ENCODE results near the gene EIF5B.
"Not testable (repeated sequence)": the region's sequence is repeated elsewhere in the genome, so short reads cannot be mapped to it uniquely, and the experiment has no call there.

Gene EIF5B

DNA sequence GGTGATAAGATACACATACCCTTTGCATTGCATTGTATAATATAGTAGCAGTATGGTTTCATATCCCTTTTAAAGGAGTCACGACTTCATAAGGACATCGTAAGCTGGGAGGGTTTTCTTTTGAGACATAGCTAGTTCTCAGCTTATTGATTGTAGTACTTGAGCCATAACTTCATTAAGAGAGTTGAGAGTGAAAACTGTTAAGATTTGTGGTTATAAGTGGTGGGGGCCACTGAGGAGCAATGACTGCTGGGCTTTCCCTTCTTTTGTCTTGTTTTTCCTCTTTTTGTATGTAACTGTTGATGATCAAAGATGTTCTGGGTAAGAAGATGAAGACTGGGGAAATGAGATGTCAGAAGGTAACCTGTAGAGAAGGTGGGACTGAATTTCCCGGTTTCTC lies 11.0 kb downstream of the EIF5B start:
- TF ChIP-seq POLR2AphosphoS5 (IDR thresholded peaks at IDR 0.05; ENCODE audit: low read depth) (no peak), SPI1 (IDR thresholded peaks at IDR 0.05; ENCODE audit: borderline replicate concordance, low read depth) (no peak), GABPA (IDR thresholded peaks at IDR 0.05; ENCODE audit: low read depth) (no peak)
- TF ChIP-seq, protein P1, sequence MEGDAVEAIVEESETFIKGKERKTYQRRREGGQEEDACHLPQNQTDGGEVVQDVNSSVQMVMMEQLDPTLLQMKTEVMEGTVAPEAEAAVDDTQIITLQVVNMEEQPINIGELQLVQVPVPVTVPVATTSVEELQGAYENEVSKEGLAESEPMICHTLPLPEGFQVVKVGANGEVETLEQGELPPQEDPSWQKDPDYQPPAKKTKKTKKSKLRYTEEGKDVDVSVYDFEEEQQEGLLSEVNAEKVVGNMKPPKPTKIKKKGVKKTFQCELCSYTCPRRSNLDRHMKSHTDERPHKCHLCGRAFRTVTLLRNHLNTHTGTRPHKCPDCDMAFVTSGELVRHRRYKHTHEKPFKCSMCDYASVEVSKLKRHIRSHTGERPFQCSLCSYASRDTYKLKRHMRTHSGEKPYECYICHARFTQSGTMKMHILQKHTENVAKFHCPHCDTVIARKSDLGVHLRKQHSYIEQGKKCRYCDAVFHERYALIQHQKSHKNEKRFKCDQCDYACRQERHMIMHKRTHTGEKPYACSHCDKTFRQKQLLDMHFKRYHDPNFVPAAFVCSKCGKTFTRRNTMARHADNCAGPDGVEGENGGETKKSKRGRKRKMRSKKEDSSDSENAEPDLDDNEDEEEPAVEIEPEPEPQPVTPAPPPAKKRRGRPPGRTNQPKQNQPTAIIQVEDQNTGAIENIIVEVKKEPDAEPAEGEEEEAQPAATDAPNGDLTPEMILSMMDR (IDR thresholded peaks at IDR 0.05; ENCODE audit: insufficient read depth, low read length): no peak
- TF ChIP-seq, protein P2, sequence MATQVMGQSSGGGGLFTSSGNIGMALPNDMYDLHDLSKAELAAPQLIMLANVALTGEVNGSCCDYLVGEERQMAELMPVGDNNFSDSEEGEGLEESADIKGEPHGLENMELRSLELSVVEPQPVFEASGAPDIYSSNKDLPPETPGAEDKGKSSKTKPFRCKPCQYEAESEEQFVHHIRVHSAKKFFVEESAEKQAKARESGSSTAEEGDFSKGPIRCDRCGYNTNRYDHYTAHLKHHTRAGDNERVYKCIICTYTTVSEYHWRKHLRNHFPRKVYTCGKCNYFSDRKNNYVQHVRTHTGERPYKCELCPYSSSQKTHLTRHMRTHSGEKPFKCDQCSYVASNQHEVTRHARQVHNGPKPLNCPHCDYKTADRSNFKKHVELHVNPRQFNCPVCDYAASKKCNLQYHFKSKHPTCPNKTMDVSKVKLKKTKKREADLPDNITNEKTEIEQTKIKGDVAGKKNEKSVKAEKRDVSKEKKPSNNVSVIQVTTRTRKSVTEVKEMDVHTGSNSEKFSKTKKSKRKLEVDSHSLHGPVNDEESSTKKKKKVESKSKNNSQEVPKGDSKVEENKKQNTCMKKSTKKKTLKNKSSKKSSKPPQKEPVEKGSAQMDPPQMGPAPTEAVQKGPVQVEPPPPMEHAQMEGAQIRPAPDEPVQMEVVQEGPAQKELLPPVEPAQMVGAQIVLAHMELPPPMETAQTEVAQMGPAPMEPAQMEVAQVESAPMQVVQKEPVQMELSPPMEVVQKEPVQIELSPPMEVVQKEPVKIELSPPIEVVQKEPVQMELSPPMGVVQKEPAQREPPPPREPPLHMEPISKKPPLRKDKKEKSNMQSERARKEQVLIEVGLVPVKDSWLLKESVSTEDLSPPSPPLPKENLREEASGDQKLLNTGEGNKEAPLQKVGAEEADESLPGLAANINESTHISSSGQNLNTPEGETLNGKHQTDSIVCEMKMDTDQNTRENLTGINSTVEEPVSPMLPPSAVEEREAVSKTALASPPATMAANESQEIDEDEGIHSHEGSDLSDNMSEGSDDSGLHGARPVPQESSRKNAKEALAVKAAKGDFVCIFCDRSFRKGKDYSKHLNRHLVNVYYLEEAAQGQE (IDR thresholded peaks at IDR 0.05; ENCODE audit: insufficient replicate concordance, low read depth): no peak
- no peak overlapping the region for H3K27ac ChIP-seq (replicated peaks)
- no peak for DNase-seq (ENCODE audit: low read depth in 1 of 2, low spot score in 1 of 2)
- no peak overlapping the region for H3K4me3 ChIP-seq (replicated peaks; ENCODE audit: insufficient read depth, low read length)
- no peaks in the 10 kb centered on the region for H3K27me3 ChIP-seq (ENCODE audit: insufficient read depth, poor library complexity, severe bottlenecking)

DNA sequence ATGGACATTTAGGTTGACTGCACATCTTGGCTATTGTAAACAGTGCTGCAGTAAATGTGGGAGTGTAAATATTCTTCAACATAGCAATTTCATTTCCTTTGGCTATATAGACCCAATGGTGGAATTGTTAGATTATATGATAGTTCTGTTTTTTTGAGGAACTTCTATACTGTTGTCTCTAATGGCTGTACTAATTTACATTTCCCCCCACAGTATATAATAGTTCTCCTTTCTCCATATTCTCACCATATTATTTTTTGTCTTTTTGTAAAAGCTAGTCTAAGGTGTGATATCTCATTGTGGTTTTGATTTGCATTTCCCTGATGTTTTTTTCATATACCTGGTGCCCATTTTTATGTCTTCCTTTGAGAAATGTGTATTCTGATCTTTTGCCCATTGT lies 13.0 kb downstream of the EIF5B start:
- TF ChIP-seq, protein P2 (IDR thresholded peaks at IDR 0.05; ENCODE audit: insufficient replicate concordance, low read depth): no peak
- TF ChIP-seq, protein P1 (IDR thresholded peaks at IDR 0.05; ENCODE audit: insufficient read depth, low read length): no peak
- TF ChIP-seq GABPA (IDR thresholded peaks at IDR 0.05; ENCODE audit: low read depth) (no peak), POLR2AphosphoS5 (IDR thresholded peaks at IDR 0.05; ENCODE audit: low read depth) (no peak), SPI1 (IDR thresholded peaks at IDR 0.05; ENCODE audit: borderline replicate concordance, low read depth) (no peak)
- no peak overlapping the region for H3K4me3 ChIP-seq (replicated peaks; ENCODE audit: insufficient read depth, low read length)
- H3K27me3 ChIP-seq (ENCODE audit: insufficient read depth, poor library complexity, severe bottlenecking): no peaks in the 10 kb centered on the region
- no peak for DNase-seq (ENCODE audit: low read depth in 1 of 2, low spot score in 1 of 2)
- H3K27ac ChIP-seq (replicated peaks): no peak overlapping the region

DNA sequence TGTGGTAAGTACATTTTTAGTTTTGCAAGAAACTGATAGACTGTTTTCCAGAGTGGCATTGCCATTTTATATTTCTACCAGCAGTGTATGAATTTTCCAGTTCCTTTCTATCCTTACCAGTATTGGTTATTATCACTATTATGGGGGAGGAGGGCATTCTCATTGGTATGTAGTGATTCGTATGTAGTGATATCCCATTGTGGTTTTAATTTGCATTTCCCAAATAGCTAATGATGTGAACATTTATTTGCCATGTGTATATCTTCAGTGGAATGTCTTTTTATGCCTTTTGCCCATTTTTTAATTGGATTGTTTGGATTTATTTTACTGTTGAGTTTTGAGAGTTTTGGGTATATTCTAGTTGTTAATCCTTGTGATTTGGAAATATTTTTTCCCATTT lies 16.9 kb downstream of the EIF5B start:
- Histone ChIP-seq H3K27ac (replicated peaks) (no peak overlapping the region), H3K27me3 (ENCODE audit: insufficient read depth, poor library complexity, severe bottlenecking) (no peaks in the 10 kb centered on the region), H3K4me3 (replicated peaks; ENCODE audit: insufficient read depth, low read length) (no peak overlapping the region)
- DNase-seq (ENCODE audit: low read depth in 1 of 2, low spot score in 1 of 2): no peak
- TF ChIP-seq, protein P1 (IDR thresholded peaks at IDR 0.05; ENCODE audit: insufficient read depth, low read length): no peak
- TF ChIP-seq POLR2AphosphoS5 (IDR thresholded peaks at IDR 0.05; ENCODE audit: low read depth): no peak
- no peak for TF ChIP-seq SPI1 (IDR thresholded peaks at IDR 0.05; ENCODE audit: borderline replicate concordance, low read depth)
- TF ChIP-seq, protein P2 (IDR thresholded peaks at IDR 0.05; ENCODE audit: insufficient replicate concordance, low read depth): no peak
- TF ChIP-seq GABPA (IDR thresholded peaks at IDR 0.05; ENCODE audit: low read depth): no peak

DNA sequence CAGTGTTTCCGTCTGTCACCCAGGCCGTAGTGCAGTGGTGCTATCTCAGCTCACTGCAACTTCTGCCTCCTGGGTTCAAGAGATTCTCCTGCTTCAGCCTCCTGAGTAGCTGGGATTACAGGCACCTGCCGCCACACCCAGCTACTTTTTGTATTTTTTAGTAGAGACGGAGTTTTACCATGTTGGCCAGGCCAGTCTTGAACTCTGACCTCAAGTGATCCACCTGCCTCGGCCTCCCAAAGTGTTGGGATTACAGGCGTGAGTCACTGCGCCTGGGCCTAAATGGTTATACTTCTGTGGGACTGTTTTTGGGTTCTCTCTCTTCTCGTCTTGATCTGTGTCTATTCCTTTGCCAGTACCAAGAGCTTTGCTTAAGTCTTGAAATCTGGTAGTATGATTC lies 17.6 kb downstream of the EIF5B start:
- H3K27me3 ChIP-seq (ENCODE audit: insufficient read depth, poor library complexity, severe bottlenecking); H3K4me3 ChIP-seq (replicated peaks; ENCODE audit: insufficient read depth, low read length); DNase-seq (ENCODE audit: low read depth in 1 of 2, low spot score in 1 of 2); H3K27ac ChIP-seq (replicated peaks): not testable (repeated sequence)
